Stomach (tissue), 9 donors: ENCODE results near the gene NEURL1B. TPM values are rescaled to one million over a fixed set of nuclear protein-coding genes. Genes with fewer than 3 reads are reported as not detected.
A peak's percentile ranks its signal among the peaks of the same experiment; 100 is the strongest.
"Not testable (repeated sequence)": the region's sequence is repeated elsewhere in the genome, so short reads cannot be mapped to it uniquely, and the experiment has no call there.

Source experiments
- DNase-seq, 2 donors: peaks; one replicate each; pipeline versions ENCODE4 v3.0.0 to v3.0.0-alpha.2; 2013 to 2019
- H3K27ac ChIP-seq, 5 donors: fragments of 200-600 bp in 4 of 5; sonication (generic) in 4 of 5; one replicate each; pipeline ENCODE4 v1.5.1; 2013 to 2019; ENCODE audit warnings: mild to moderate bottlenecking in 1 of 5, moderate library complexity in 1 of 5
- H3K27me3 ChIP-seq, 3 donors: fragments of 200-600 bp; sonication (generic); one replicate each; pipeline ENCODE4 v1.5.1; 2017 to 2019; ENCODE audit warnings: mixed run types in 1 of 3
- H3K36me3 ChIP-seq, 4 donors: fragments of 200-600 bp; sonication (generic); 1 replicate in 3 of 4; 2 replicates in 1 of 4; pipeline ENCODE4 v1.5.1; 2016 to 2019
- H3K4me1 ChIP-seq, 4 donors: fragments of 200-600 bp; sonication (generic); one replicate each; pipeline ENCODE4 v1.5.1; 2016 to 2019
- H3K4me3 ChIP-seq, 4 donors: fragments of 200-600 bp; sonication (generic) in 3 of 4; one replicate each; pipeline ENCODE4 v1.5.1; 2016 to 2019; ENCODE audit warnings: mild to moderate bottlenecking in 1 of 4
- H3K9me3 ChIP-seq, 4 donors: fragments of 200-600 bp; sonication (generic); one replicate each; pipeline ENCODE4 v1.5.1; 2016 to 2019
- CTCF ChIP-seq, 7 experiments: fragments of 450-650 bp in 4 of 7; fragments of 200-600 bp in 3 of 7; sonication (generic) in 3 of 7; IDR thresholded peaks; one replicate each; pipeline ENCODE4 v1.5.1; 2016 to 2019; ENCODE audit warnings: antibody characterized with exemption in 7 of 7, control low read depth in 2 of 7, mild to moderate bottlenecking in 1 of 7
- EP300 ChIP-seq: sonication (generic); formaldehyde crosslinking; IDR thresholded peaks from one replicate; pipeline ENCODE4 v1.6.1; 2017; ENCODE audit warnings: antibody characterized with exemption
- POLR2A ChIP-seq, 4 donors: fragments of 450-650 bp; IDR thresholded peaks; one replicate each; pipeline ENCODE4 v1.6.1; 2016; ENCODE audit warnings: antibody characterized with exemption in 4 of 4, control low read depth in 2 of 4, mild to moderate bottlenecking in 1 of 4, moderate library complexity in 1 of 4
- POLR2AphosphoS5 ChIP-seq, 3 donors: sonication (generic); formaldehyde crosslinking; IDR thresholded peaks; one replicate each; pipeline ENCODE4 v1.6.1; 2016; ENCODE audit warnings: antibody characterized with exemption in 3 of 3
- WGBS, 5 donors: extraction: QIAGEN DNeasy Blood & Tissue Kit in 3 of 5; methylation state at CpG; one replicate each; pipeline versions ENCODE4 v1.1.5 to v1.1.7; 2013 to 2018; 5-methylcytosine and 5-hydroxymethylcytosine counted together
- intact Hi-C: fragments of 100-400 bp; cut with DNase I; formaldehyde crosslinking; loops from one replicate; pipeline ENCODE4 v1.15.1; 2023; ENCODE audit warnings: low total_unique reads
- polyA plus RNA-seq, 3 donors: library from polyadenylated mRNA; stranded (reverse); fragments of 200-250 nt; gene quantifications; one replicate each; pipeline ENCODE4 v1.2.3, GENCODE V29; 2013
- total RNA-seq, 5 donors: library from RNA; depleted of rRNA; stranded (reverse); fragments of >200 nt; gene quantifications; one replicate each; pipeline versions ENCODE4 v1.1.0 to v1.2.3, GENCODE V29; 2014 to 2016
- donor health status: healthy with polysubstance abuse.
- donor health status: Bipolar disorder and iron deficiency.
- donor health status: healthy.

Gene NEURL1B
- total and polyA plus RNA-seq, 8 donors, result 2.7 to 60.3 (median 9.8) TPM

GRCh38 chr5:172646716-172647285 is 5.7 kb downstream of the NEURL1B start:
- Histone ChIP-seq H3K27ac (peak overlapping the region in 4 of 5 donors; percentile 50 to 62 (median 56)), H3K4me3 (no peak overlapping the region), H3K9me3 (no peaks in the 10 kb centered on the region), H3K27me3 (peaks cover 0 to 6% (median under 1%) of the 10 kb centered on the region in 3 donors), H3K36me3 (no peaks in the 10 kb centered on the region), H3K4me1 (peaks cover 10 to 78% (median 37%) of the 10 kb centered on the region in 4 donors)
- peak in 1 of 2 donors; percentile 84 for DNase-seq
- intact Hi-C loops, result no loop called here
- WGBS, 5 donors, result 44 to 69% (median 60%) methylated on average over 7 to 10 of the region's 10 CpGs
- TF ChIP-seq POLR2AphosphoS5 (IDR thresholded peaks at IDR 0.05) (no peak), EP300 (no peak), POLR2A (IDR thresholded peaks at IDR 0.05) (no peak), CTCF (IDR thresholded peaks at IDR 0.05) (peak in 2 of 7 experiments; percentile 10 to 25)

GRCh38 chr5:172647352-172648012 is 6.4 kb downstream of the NEURL1B start:
- H3K27ac ChIP-seq, result peak overlapping the region in 4 of 5 donors; percentile 50 to 62 (median 56)

GRCh38 chr5:172648013-172648381 is 6.9 kb downstream of the NEURL1B start:
- DNase-seq, result no peak
- Histone ChIP-seq H3K27ac (peak overlapping the region in 4 of 5 donors; percentile 50 to 62 (median 56)), H3K27me3 (no peaks in the 10 kb centered on the region), H3K4me1 (peaks cover 8 to 67% (median 30%) of the 10 kb centered on the region in 4 donors), H3K4me3 (no peak overlapping the region), H3K9me3 (no peaks in the 10 kb centered on the region), H3K36me3 (no peaks in the 10 kb centered on the region)
- WGBS, 5 donors, result 56 to 80% (median 73%) methylated on average over 1 to 7 of the region's 7 CpGs
- TF ChIP-seq POLR2AphosphoS5 (IDR thresholded peaks at IDR 0.05) (no peak), POLR2A (IDR thresholded peaks at IDR 0.05) (no peak), CTCF (IDR thresholded peaks at IDR 0.05) (no peak), EP300 (no peak)
- intact Hi-C loops, result no loop called here

More at GRCh38 chr5:172647352-172648012, 6.4 kb downstream of the NEURL1B start:
- WGBS, 5 donors, result 59 to 82% (median 71%) methylated on average over 5 to 11 of the region's 11 CpGs
- DNase-seq, result no peak
- H3K4me1 ChIP-seq, result peaks cover 8 to 71% (median 32%) of the 10 kb centered on the region in 4 donors
- H3K36me3 ChIP-seq, result no peaks in the 10 kb centered on the region
- no peaks in the 10 kb centered on the region for H3K27me3 ChIP-seq
- no peaks in the 10 kb centered on the region for H3K9me3 ChIP-seq
- no peak for TF ChIP-seq POLR2A (IDR thresholded peaks at IDR 0.05)
- no peak for TF ChIP-seq POLR2AphosphoS5 (IDR thresholded peaks at IDR 0.05)
- TF ChIP-seq EP300, result no peak
- no peak for TF ChIP-seq CTCF (IDR thresholded peaks at IDR 0.05)
- no peak overlapping the region for H3K4me3 ChIP-seq
- intact Hi-C loops, result no loop called here

GRCh38 chr5:172648755-172649154 is 7.7 kb downstream of the NEURL1B start:
- intact Hi-C loops, result no loop called here
- TF ChIP-seq EP300, result no peak
- no peaks in the 10 kb centered on the region for H3K36me3 ChIP-seq
- H3K27ac ChIP-seq, result peak overlapping the region in 1 of 5 donors; percentile 15
- WGBS, 5 donors, result 78 to 90% (median 86%) methylated on average over 3 of the region's 3 CpGs
- H3K4me1 ChIP-seq, result peaks cover 8 to 60% (median 26%) of the 10 kb centered on the region in 4 donors
- DNase-seq, result no peak
- no peaks in the 10 kb centered on the region for H3K27me3 ChIP-seq
- H3K9me3 ChIP-seq, result no peaks in the 10 kb centered on the region
- H3K4me3 ChIP-seq, result no peak overlapping the region

- peak overlapping the region in 1 of 5 donors; percentile 38 for H3K27ac ChIP-seq
- H3K4me3 ChIP-seq, intact Hi-C loops, H3K27me3 ChIP-seq, DNase-seq, H3K36me3 ChIP-seq: not testable (repeated sequence)
- H3K9me3 ChIP-seq, result peaks cover 0 to 16% (median 12%) of the 10 kb centered on the region in 4 donors
- WGBS, 5 donors, result 85 to 97% (median 96%) methylated on average over 13 of the region's 13 CpGs
- H3K4me1 ChIP-seq, result peaks cover 26 to 42% (median 40%) of the 10 kb centered on the region in 4 donors
Measured at GRCh38 chr5:172656496-172656895, 15.4 kb downstream of the NEURL1B start.

- H3K27me3 ChIP-seq, H3K4me3 ChIP-seq, H3K36me3 ChIP-seq, intact Hi-C loops, DNase-seq: not testable (repeated sequence)
- Histone ChIP-seq H3K4me1 (peaks cover 26 to 52% (median 40%) of the 10 kb centered on the region in 4 donors), H3K9me3 (peaks cover 0 to 16% (median 12%) of the 10 kb centered on the region in 4 donors), H3K27ac (peak overlapping the region in 4 of 5 donors; percentile 77 to 89 (median 84))
- whole genome bisulfite sequencing, 5 donors, result 82 to 94% (median 89%) methylated on average over 17 of the region's 17 CpGs
Measured at GRCh38 chr5:172657524-172658233, 16.6 kb downstream of the NEURL1B start.
